ENCODE measurements around the gene PIP4K2A. TPM values are rescaled to one million over a fixed set of nuclear protein-coding genes. Genes with fewer than 3 reads are reported as not detected.
A peak's percentile ranks its signal among the peaks of the same experiment; 100 is the strongest.

Gene PIP4K2A
- total RNA-seq, 1 donor from 2014 or later, result 17.9 TPM

GRCh38 chr10:22554461-22555182, 159.8 kb downstream of the PIP4K2A start:
- Histone ChIP-seq H3K4me3 (ENCODE audit: low read depth, low read length) (no peak overlapping the region), H3K27me3 (ENCODE audit: control insufficient read depth, insufficient read depth, low read length) (no peaks in the 10 kb centered on the region), H3K36me3 (ENCODE audit: control insufficient read depth, insufficient read depth, low read length) (peaks cover 3% of the 10 kb centered on the region)
- DNase-seq (ENCODE audit: low read depth) (peak; percentile 22), FAIRE-seq (no peak)
- no peak for TF ChIP-seq CTCF (IDR thresholded peaks at IDR 0.05; ENCODE audit: insufficient read depth, low read length, severe bottlenecking)

GRCh38 chr10:22553452-22553995, 160.9 kb downstream of the PIP4K2A start:
- TF ChIP-seq CTCF (IDR thresholded peaks at IDR 0.05; ENCODE audit: insufficient read depth, low read length, severe bottlenecking), result no peak
- H3K27me3 ChIP-seq (ENCODE audit: control insufficient read depth, insufficient read depth, low read length), result no peaks in the 10 kb centered on the region
- H3K36me3 ChIP-seq (ENCODE audit: control insufficient read depth, insufficient read depth, low read length), result peaks cover 3% of the 10 kb centered on the region
- H3K4me3 ChIP-seq (ENCODE audit: low read depth, low read length), result no peak overlapping the region
- FAIRE-seq, result no peak
- no peak for DNase-seq (ENCODE audit: low read depth)

DNA sequence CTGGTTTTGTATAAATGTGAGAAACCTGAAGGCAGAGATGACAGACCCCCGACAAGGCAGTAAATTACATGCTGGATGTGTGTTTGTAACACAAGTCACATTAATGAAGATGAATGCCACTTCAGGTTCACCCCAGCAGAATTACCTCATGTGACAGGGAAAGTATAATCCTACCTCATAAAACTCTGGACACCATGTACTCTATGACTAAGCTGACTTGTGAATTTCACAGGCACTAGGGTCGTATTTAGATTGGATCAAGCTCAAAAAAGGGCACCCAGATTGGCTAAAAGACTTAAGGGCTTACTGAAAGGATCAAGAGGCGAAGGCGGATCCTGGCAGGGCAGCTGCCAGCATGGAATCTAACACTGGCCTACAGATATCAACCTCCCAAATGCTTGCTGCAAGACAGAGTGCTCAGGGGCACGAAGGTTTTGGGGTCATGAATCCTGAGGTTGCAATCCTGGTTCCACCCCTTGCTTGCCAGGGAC, 161.4 kb downstream of the PIP4K2A start:
- Histone ChIP-seq H3K4me3 (ENCODE audit: low read depth, low read length) (no peak overlapping the region), H3K27me3 (ENCODE audit: control insufficient read depth, insufficient read depth, low read length) (no peaks in the 10 kb centered on the region), H3K36me3 (ENCODE audit: control insufficient read depth, insufficient read depth, low read length) (peaks cover 3% of the 10 kb centered on the region)
- DNase-seq (ENCODE audit: low read depth), result no peak
- TF ChIP-seq CTCF (IDR thresholded peaks at IDR 0.05; ENCODE audit: insufficient read depth, low read length, severe bottlenecking), result no peak
- no peak for FAIRE-seq

- peaks cover 3% of the 10 kb centered on the region for H3K36me3 ChIP-seq (ENCODE audit: control insufficient read depth, insufficient read depth, low read length)
- FAIRE-seq, result no peak
- no peak overlapping the region for H3K4me3 ChIP-seq (ENCODE audit: low read depth, low read length)
- TF ChIP-seq CTCF (IDR thresholded peaks at IDR 0.05; ENCODE audit: insufficient read depth, low read length, severe bottlenecking), result no peak
- DNase-seq (ENCODE audit: low read depth), result no peak
- H3K27me3 ChIP-seq (ENCODE audit: control insufficient read depth, insufficient read depth, low read length), result no peaks in the 10 kb centered on the region
Measured at GRCh38 chr10:22551681-22552365, 162.6 kb downstream of the PIP4K2A start.

DNA sequence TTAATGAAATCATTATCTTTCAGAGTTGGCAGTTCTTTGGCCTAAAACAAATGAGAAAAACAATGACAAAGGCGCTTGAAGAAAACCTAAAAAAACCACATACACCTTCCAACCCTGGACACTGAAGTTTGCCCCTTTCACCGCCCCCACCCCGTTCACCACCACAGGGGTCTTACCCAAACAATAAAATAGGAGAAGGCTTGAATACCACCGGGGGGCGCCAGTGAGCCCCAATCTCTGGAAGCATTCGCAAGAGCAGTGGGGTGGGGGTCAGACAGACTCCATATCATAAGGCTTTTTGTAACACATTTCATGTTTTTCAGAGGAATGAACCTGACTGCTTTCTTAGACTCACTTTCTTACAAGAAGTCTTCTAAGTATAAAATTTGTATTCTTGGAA, 163.6 kb downstream of the PIP4K2A start:
- Histone ChIP-seq H3K27me3 (ENCODE audit: control insufficient read depth, insufficient read depth, low read length) (no peaks in the 10 kb centered on the region), H3K4me3 (ENCODE audit: low read depth, low read length) (no peak overlapping the region), H3K36me3 (ENCODE audit: control insufficient read depth, insufficient read depth, low read length) (peaks cover 3% of the 10 kb centered on the region)
- DNase-seq (ENCODE audit: low read depth), result peak; percentile 14
- no peak for FAIRE-seq
- peak; percentile 48 for TF ChIP-seq CTCF (IDR thresholded peaks at IDR 0.05; ENCODE audit: insufficient read depth, low read length, severe bottlenecking)

All from bronchial epithelial cell (primary cell).